ENCODE data around the gene CLIP1. TPM values are rescaled to one million over a fixed set of nuclear protein-coding genes. Genes with fewer than 3 reads are reported as not detected.
A peak's percentile ranks its signal among the peaks of the same experiment; 100 is the strongest.
"Not testable (repeated sequence)": the region's sequence is repeated elsewhere in the genome, so short reads cannot be mapped to it uniquely, and the experiment has no call there.

Gene CLIP1
- total RNA-seq, 1 donor from 2014 or later = 50.8 TPM

- not testable (repeated sequence) for H3K27ac ChIP-seq; H3K4me3 Mint-ChIP-seq; H3K4me3 ChIP-seq; H3K4me2 ChIP-seq; H3K36me3 ChIP-seq; H3K27ac Mint-ChIP-seq; H3K27me3 Mint-ChIP-seq (ENCODE audit: insufficient read depth, low read depth); H3K27me3 ChIP-seq; H3K79me2 ChIP-seq (ENCODE audit: low read depth); H3K9me3 ChIP-seq (ENCODE audit: low read depth); H3F3A ChIP-seq (ENCODE audit: low read depth); H4K20me1 ChIP-seq (ENCODE audit: low read depth); H3K4me1 Mint-ChIP-seq; H3K9ac ChIP-seq; H3K4me1 ChIP-seq; DNase-seq (ENCODE audit: low spot score); H3K9me3 Mint-ChIP-seq; H2AFZ ChIP-seq (replicated peaks)
- H3K36me3 Mint-ChIP-seq = peaks cover 50% of the 10 kb centered on the region
These were observed 65.5 kb downstream of the CLIP1 start for GRCh38 chr12:122356991-122357390.

DNA sequence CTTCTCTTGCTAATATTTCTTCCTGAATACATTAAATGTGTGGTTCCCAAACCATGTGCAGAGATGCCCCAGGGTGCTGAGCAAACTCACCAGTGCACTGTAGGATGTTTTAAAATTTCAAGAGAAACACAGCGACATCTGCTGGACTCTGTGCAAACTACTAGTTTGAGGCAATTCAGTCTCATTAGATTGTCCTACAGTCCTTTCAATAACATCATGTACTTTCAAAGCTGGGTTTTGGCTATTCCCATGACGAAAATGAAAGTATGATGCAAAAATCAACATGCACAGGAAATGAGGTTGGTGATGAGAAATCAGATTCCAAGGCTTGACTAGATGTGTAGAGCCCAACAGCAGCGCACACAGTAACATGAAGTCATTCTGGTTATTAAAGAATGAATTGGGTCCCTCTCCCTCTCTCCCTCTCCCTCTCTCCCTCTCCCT is 66.3 kb downstream of the CLIP1 start:
- Histone ChIP-seq H3K4me1 (no peaks in the 10 kb centered on the region), H3K4me2 (no peak overlapping the region), H3K27ac (no peak overlapping the region), H3K9me3 (ENCODE audit: low read depth) (no peaks in the 10 kb centered on the region), H2AFZ (replicated peaks) (no peak overlapping the region), H3K9ac (no peak overlapping the region), H3K4me3 (no peak overlapping the region), H4K20me1 (ENCODE audit: low read depth) (no peaks in the 10 kb centered on the region), H3F3A (ENCODE audit: low read depth) (no peaks in the 10 kb centered on the region), H3K79me2 (ENCODE audit: low read depth) (no peaks in the 10 kb centered on the region), H3K27me3 (no peaks in the 10 kb centered on the region), H3K36me3 (no peaks in the 10 kb centered on the region)
- Mint-ChIP-seq H3K27ac (no peak overlapping the region), H3K4me3 (no peak overlapping the region), H3K4me1 (no peaks in the 10 kb centered on the region), H3K27me3 (ENCODE audit: insufficient read depth, low read depth) (no peaks in the 10 kb centered on the region), H3K9me3 (peaks cover 3% of the 10 kb centered on the region), H3K36me3 (peaks cover 45% of the 10 kb centered on the region)
- DNase-seq (ENCODE audit: low spot score) = peak; percentile 56
- TF ChIP-seq, protein P1, sequence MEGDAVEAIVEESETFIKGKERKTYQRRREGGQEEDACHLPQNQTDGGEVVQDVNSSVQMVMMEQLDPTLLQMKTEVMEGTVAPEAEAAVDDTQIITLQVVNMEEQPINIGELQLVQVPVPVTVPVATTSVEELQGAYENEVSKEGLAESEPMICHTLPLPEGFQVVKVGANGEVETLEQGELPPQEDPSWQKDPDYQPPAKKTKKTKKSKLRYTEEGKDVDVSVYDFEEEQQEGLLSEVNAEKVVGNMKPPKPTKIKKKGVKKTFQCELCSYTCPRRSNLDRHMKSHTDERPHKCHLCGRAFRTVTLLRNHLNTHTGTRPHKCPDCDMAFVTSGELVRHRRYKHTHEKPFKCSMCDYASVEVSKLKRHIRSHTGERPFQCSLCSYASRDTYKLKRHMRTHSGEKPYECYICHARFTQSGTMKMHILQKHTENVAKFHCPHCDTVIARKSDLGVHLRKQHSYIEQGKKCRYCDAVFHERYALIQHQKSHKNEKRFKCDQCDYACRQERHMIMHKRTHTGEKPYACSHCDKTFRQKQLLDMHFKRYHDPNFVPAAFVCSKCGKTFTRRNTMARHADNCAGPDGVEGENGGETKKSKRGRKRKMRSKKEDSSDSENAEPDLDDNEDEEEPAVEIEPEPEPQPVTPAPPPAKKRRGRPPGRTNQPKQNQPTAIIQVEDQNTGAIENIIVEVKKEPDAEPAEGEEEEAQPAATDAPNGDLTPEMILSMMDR (IDR thresholded peaks at IDR 0.05) = peak; percentile 84
- TF ChIP-seq EZH2 (IDR thresholded peaks at IDR 0.05) = no peak

GRCh38 chr12:122355706-122356105 is 66.8 kb downstream of the CLIP1 start:
- no peaks in the 10 kb centered on the region for H4K20me1 ChIP-seq (ENCODE audit: low read depth)
- Mint-ChIP-seq H3K4me3 (no peak overlapping the region), H3K4me1 (no peaks in the 10 kb centered on the region), H3K27me3 (ENCODE audit: insufficient read depth, low read depth) (no peaks in the 10 kb centered on the region), H3K36me3 (peaks cover 41% of the 10 kb centered on the region), H3K27ac (no peak overlapping the region), H3K9me3 (peaks cover 3% of the 10 kb centered on the region)
- no peak for TF ChIP-seq EZH2phosphoT487 (IDR thresholded peaks at IDR 0.05)
- TF ChIP-seq, protein P1 (IDR thresholded peaks at IDR 0.05) = no peak
- no peak for TF ChIP-seq EZH2 (IDR thresholded peaks at IDR 0.05)
- no peak overlapping the region for H3K9ac ChIP-seq
- no peak overlapping the region for H3K4me3 ChIP-seq
- H2AFZ ChIP-seq (replicated peaks) = no peak overlapping the region
- no peaks in the 10 kb centered on the region for H3K9me3 ChIP-seq (ENCODE audit: low read depth)
- DNase-seq (ENCODE audit: low spot score) = no peak
- H3K27ac ChIP-seq = no peak overlapping the region
- no peaks in the 10 kb centered on the region for H3K4me1 ChIP-seq
- H3K4me2 ChIP-seq = no peak overlapping the region
- no peaks in the 10 kb centered on the region for H3F3A ChIP-seq (ENCODE audit: low read depth)
- no peaks in the 10 kb centered on the region for H3K79me2 ChIP-seq (ENCODE audit: low read depth)
- no peaks in the 10 kb centered on the region for H3K36me3 ChIP-seq
- H3K27me3 ChIP-seq = no peaks in the 10 kb centered on the region

GRCh38 chr12:122354958-122355641 is 67.4 kb downstream of the CLIP1 start:
- no peak for DNase-seq (ENCODE audit: low spot score)
- no peak for TF ChIP-seq EZH2phosphoT487 (IDR thresholded peaks at IDR 0.05)
- TF ChIP-seq, protein P1 (IDR thresholded peaks at IDR 0.05) = no peak
- no peak for TF ChIP-seq EZH2 (IDR thresholded peaks at IDR 0.05)
- Histone ChIP-seq H3K9me3 (ENCODE audit: low read depth) (no peaks in the 10 kb centered on the region), H3K27me3 (no peaks in the 10 kb centered on the region), H3K27ac (no peak overlapping the region), H3K36me3 (no peaks in the 10 kb centered on the region), H3K4me3 (no peak overlapping the region), H3K79me2 (ENCODE audit: low read depth) (no peaks in the 10 kb centered on the region), H3K9ac (no peak overlapping the region), H2AFZ (replicated peaks) (no peak overlapping the region), H3K4me1 (no peaks in the 10 kb centered on the region), H3F3A (ENCODE audit: low read depth) (no peaks in the 10 kb centered on the region), H4K20me1 (ENCODE audit: low read depth) (no peaks in the 10 kb centered on the region), H3K4me2 (no peak overlapping the region)
- no peaks in the 10 kb centered on the region for H3K4me1 Mint-ChIP-seq
- H3K4me3 Mint-ChIP-seq = no peak overlapping the region
- no peak overlapping the region for H3K27ac Mint-ChIP-seq
- H3K36me3 Mint-ChIP-seq = peaks cover 44% of the 10 kb centered on the region
- peaks cover 3% of the 10 kb centered on the region for H3K9me3 Mint-ChIP-seq
- H3K27me3 Mint-ChIP-seq (ENCODE audit: insufficient read depth, low read depth) = no peaks in the 10 kb centered on the region

All from neural progenitor cell (in vitro differentiated cells).